Progenitor cell of endocrine pancreas (in vitro differentiated cells): ENCODE measurements around the gene PDCD6IP. TPM values are rescaled to one million over a fixed set of nuclear protein-coding genes. Genes with fewer than 3 reads are reported as not detected.

Experiments used
- DNase-seq: peaks from one replicate; pipeline ENCODE4 v3.0.0; 2021; ENCODE audit warnings: low spot score; ENCODE audit not compliant: unreplicated experiment
- H3K27ac Mint-ChIP-seq: 2 replicates; pipeline ENCODE4 v1.8.0; 2021; ENCODE audit warnings: mild to moderate bottlenecking, moderate library complexity, mixed read lengths
- H3K27me3 Mint-ChIP-seq: 2 replicates; pipeline ENCODE4 v1.8.0; 2021; ENCODE audit warnings: mixed read lengths
- H3K36me3 Mint-ChIP-seq: 2 replicates; pipeline ENCODE4 v1.8.0; 2022; ENCODE audit warnings: mixed read lengths; ENCODE audit not compliant: insufficient read depth
- H3K4me1 Mint-ChIP-seq: 2 replicates; pipeline ENCODE4 v1.8.0; 2021; ENCODE audit warnings: low read depth, mixed read lengths
- H3K4me3 Mint-ChIP-seq: 2 replicates; pipeline ENCODE4 v1.8.0; 2021; ENCODE audit warnings: low read depth, mild to moderate bottlenecking, moderate library complexity, mixed read lengths
- H3K9me3 Mint-ChIP-seq: 2 replicates; pipeline ENCODE4 v1.8.0; 2021; ENCODE audit warnings: low read depth, mixed read lengths
- CTCF ChIP-seq: fragments of 200-600 bp; sonication (generic); IDR thresholded peaks from one replicate; pipeline ENCODE4 v1.5.0; 2021; ENCODE audit warnings: antibody characterized with exemption, mild to moderate bottlenecking; ENCODE audit not compliant: unreplicated experiment
- total RNA-seq: library from RNA; stranded (reverse); gene quantifications from 2 replicates; pipeline ENCODE4 v1.2.1, GENCODE V29; 2021

PDCD6IP gene
- total RNA-seq, 1 donor from 2014 or later, result 113 TPM

GRCh38 chr3:33789183-33789954 is 9.1 kb upstream of the PDCD6IP start:
- H3K4me1 Mint-ChIP-seq, result no peaks in the 10 kb centered on the region
- no peak for DNase-seq
- peaks cover 11% of the 10 kb centered on the region for H3K27me3 Mint-ChIP-seq
- no peak for TF ChIP-seq CTCF
- no peaks in the 10 kb centered on the region for H3K36me3 Mint-ChIP-seq
- H3K9me3 Mint-ChIP-seq, result no peaks in the 10 kb centered on the region
- no peak overlapping the region for H3K4me3 Mint-ChIP-seq
- no peak overlapping the region for H3K27ac Mint-ChIP-seq

- TF ChIP-seq CTCF, result no peak
- Mint-ChIP-seq H3K9me3 (no peaks in the 10 kb centered on the region), H3K4me3 (no peak overlapping the region), H3K4me1 (no peaks in the 10 kb centered on the region), H3K27me3 (peaks cover 16% of the 10 kb centered on the region), H3K27ac (no peak overlapping the region), H3K36me3 (no peaks in the 10 kb centered on the region)
- no peak for DNase-seq
Measured at GRCh38 chr3:33790091-33790490, 8.3 kb upstream of the PDCD6IP start.

- H3K27me3 Mint-ChIP-seq, result peaks cover 16% of the 10 kb centered on the region
- H3K4me3 Mint-ChIP-seq, result no peak overlapping the region
- no peak for DNase-seq
- no peak overlapping the region for H3K27ac Mint-ChIP-seq
- H3K36me3 Mint-ChIP-seq, result no peaks in the 10 kb centered on the region
- no peaks in the 10 kb centered on the region for H3K9me3 Mint-ChIP-seq
- H3K4me1 Mint-ChIP-seq, result no peaks in the 10 kb centered on the region
- no peak for TF ChIP-seq CTCF
Measured at GRCh38 chr3:33791477-33792166, 6.8 kb upstream of the PDCD6IP start.

- DNase-seq, result no peak
- no peaks in the 10 kb centered on the region for H3K36me3 Mint-ChIP-seq
- H3K27ac Mint-ChIP-seq, result no peak overlapping the region
- no peaks in the 10 kb centered on the region for H3K4me1 Mint-ChIP-seq
- H3K9me3 Mint-ChIP-seq, result no peaks in the 10 kb centered on the region
- no peak for TF ChIP-seq CTCF
- H3K4me3 Mint-ChIP-seq, result no peak overlapping the region
- H3K27me3 Mint-ChIP-seq, result peaks cover 16% of the 10 kb centered on the region
Measured at GRCh38 chr3:33792167-33792892, 6.1 kb upstream of the PDCD6IP start.

- Mint-ChIP-seq H3K27ac (no peak overlapping the region), H3K27me3 (peaks cover 6% of the 10 kb centered on the region), H3K9me3 (no peaks in the 10 kb centered on the region), H3K4me1 (peaks cover 11% of the 10 kb centered on the region), H3K36me3 (no peaks in the 10 kb centered on the region), H3K4me3 (no peak overlapping the region)
- DNase-seq, result no peak
- TF ChIP-seq CTCF, result no peak
Measured at GRCh38 chr3:33795131-33795530, 3.3 kb upstream of the PDCD6IP start.
